DMS 273 (cell line): ENCODE measurements around the gene MAGI2.
"Not testable (repeated sequence)": the region's sequence is repeated elsewhere in the genome, so short reads cannot be mapped to it uniquely, and the experiment has no call there.

Experiments used
- DNase-seq: peaks from one replicate; lab custom pipeline; 2025; ENCODE audit not compliant: unreplicated experiment; lab: John Stamatoyannopoulos, UW

The MAGI2 gene

DNA sequence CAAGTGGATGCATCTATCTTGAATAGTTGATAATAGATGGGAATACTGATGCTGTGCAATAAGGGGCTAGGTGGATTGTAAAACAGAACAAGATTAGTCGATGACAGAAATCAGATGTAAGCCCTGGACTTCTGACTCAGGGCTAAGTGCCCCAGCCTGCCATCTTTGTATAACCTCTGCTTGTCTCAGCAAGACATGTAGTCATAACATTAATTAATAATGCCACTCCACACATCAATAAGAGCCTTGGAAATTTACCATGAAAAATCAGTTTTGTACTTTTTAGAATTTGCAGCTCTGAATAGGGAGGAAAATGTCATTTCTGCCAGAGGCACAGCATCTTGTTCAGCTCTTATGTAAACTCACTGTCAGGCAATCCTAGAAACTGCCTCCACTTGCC, 1125.7 kb downstream of the MAGI2 start:
- no peak for DNase-seq

DNA sequence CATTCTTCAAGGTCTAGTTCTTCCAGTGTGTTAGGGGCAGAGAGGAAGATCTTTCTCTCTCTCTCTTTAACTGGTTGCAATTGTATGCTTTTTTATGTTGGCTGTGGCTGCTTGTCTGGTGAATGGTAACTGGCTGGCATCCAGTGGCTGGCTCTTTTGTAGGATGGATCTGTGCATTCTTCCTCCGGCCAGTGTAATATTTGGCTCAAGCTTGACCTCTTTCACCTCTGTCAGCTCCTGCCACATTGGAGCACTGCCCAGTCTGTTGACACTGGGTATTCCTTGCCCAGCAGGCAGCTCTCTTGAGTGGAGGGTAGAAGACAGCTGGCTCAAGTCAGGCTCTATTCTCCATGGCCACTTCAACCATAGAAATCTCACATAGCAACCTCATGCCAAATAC, 1126.6 kb downstream of the MAGI2 start:
- DNase-seq = no peak

DNA sequence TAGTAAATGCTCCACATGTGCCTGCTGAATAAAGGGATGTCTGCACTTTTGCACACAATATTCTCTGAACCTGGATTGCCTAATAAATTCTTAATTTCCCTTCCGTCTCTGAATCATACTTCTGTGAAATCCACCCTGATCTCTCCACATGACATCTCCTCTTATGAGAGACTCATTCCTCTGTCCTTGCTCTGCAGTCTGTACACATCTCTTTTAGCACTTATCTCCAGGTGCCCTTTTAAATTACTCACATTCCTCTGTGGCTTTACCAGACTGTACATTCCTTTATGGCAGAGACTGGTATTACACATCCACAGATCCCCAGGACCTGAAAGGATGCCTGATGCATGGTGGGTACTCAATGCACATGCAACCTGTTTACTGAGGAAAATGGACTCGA, 1127.3 kb downstream of the MAGI2 start:
- peak; percentile 22 for DNase-seq

DNA sequence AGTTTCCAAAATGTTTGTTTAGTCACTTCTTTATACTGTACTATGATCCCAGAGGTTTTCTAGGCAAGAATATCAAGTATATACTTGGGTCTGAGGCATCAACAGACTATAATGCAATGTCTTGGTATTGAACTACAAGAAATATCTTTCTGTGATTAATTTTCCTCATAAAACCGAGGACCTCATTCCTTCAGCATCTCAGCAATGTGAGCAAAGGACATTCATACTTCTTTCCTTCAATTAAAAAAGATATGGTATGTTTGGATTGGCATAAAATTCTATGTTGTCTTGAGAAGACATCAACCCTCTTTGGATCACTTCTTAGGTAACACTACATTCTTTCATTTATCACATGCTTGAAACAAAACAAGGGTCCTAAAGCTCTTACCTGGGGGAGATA, 1130.3 kb downstream of the MAGI2 start:
- DNase-seq = no peak

DNA sequence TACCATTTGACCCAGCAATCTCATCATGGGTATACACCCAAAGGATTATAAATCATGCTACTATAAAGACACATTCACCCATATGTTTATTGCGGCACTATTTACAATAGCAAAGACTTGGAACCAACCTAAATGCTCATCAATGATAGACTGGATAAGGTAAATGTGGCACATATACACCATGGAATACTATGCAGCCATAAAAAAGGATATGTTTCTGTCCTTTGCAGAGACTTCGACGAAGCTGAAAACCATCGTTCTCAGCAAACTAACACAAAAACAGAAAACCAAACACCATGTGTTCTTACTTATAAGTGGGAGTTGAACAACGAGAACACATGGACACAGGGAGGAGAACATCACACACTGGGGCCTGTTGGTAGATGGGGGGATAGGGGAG, 1131.2 kb downstream of the MAGI2 start:
- DNase-seq = not testable (repeated sequence)

DNA sequence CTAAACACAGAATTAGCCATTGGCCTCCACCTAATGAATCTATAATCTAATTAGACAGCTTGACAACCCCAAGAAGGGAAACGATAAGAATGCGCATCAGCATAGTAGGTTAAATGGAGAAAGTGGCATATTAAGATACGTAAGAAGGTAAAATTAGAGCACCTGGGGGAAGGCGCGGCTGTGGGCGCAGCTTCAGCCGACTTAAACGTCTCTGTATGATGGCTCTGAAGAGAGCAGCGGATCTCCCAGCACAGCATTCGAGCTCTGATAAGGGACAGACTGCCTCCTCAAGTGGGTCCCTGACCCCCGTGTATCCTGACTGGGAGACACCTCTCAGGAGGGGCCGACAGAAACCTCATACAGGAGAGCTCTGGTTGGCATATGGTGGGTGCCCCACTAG, 1136.1 kb downstream of the MAGI2 start:
- no peak for DNase-seq

DNA sequence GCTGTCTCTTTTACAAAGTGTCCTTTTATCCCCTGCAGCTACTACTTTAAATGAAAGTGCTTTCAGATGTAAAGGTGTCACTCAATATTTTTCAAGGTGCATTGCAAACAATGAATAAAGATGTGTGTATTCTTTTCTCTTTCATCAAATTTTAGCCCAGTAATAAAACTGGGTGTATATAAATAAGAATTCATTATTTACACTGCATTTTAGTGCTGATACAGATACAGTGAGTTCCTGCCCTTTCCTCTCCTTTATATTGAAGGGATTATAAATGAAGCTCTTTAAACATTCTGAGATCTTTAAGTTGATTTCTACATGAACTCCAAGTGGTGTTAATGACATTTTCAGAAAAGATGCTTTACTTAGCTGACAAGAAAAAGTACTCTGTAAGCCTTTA, 1137.4 kb downstream of the MAGI2 start:
- no peak for DNase-seq

DNA sequence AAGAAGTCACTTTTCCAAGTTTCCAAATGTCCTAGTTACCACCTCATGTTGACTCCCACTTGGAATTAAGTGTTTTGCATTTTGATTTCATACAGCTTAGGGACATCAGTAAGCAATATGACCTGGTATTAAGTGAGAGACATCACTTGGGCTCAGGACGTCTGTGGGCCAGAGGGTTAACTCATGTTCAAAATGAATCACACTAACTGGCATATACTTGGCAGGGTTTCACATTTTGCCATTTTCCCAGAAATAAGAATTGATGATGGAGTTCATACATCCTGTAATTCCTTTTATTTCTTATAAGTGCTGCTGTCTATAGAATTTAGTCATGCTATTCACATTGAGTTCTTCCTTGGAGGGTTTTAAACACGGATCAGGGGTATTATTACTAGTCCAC, 1138.3 kb downstream of the MAGI2 start:
- no peak for DNase-seq

DNA sequence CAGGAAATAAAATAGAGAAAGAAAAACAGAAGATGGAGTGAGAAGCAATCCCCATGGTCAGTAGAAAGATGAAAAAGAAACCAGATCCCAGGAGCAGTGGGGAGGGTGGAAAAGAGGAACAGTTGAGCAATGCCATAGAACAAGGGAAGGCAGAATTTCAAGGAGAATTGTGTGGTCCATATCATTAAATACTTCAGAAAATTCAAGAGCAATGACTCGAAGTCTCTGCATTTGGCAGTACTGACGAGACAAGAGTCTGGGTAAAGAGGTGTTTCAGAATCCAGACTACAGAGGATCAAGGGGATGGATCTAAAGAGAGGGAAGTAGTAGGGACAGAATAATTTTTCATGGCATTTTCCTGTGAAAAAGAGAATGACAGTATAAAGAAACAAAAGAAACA, 1142.3 kb downstream of the MAGI2 start:
- no peak for DNase-seq

DNA sequence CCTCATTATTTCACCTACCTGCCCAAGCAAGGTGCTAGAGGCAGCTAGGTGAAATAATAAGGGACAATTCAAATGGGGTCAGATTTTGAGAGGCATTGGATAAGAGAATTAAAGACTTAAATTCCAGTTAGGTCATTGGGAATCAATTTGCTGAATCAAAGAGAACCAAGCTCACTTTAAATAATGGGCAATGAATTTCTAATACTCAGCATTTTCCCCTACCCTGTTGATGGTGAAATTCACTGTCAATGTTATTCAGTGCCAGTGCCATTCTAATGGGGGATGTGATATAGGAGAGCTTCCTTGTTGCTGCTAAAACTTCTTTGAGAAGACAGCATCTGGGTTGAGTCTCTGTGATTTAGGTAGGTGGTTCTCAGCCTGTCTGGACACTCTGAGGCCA, 1145.6 kb downstream of the MAGI2 start:
- no peak for DNase-seq

DNA sequence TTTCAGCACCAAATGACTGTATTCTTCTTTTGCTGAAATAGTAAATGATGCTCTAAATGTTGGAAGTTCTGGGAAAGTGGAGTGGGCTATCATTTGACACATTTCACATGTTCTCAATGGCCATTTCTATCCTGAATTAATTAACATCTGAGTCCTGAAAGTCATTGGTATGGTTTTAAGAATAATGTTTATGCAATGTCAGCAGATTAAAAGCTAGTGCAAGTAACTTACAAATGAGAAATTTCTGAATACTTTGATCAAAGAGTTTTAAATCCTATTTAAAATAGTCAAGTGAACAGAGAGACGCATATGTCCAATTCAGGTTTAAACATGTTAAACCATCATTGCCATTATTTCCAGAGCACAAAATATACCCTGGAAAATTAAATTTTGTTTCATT, 1146.8 kb downstream of the MAGI2 start:
- no peak for DNase-seq

DNA sequence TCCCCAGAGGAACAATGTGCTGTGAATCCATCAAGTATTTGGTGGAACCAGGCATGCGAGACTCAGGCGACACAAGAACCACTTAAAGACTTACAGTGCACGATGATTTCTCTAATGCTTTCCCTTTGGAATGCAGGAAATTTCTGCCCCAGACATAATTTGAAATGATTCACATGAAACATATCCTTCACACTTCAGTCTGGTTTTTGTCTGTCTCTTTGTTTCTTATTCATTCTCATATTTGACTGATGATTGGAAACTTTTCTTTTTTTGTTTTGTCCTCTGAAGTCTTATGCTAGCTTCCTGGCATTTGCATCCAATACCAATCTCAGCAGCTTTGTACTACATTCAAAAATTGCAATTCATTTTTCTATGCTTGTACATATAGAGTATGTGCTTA, 1152.1 kb downstream of the MAGI2 start:
- DNase-seq = no peak

DNA sequence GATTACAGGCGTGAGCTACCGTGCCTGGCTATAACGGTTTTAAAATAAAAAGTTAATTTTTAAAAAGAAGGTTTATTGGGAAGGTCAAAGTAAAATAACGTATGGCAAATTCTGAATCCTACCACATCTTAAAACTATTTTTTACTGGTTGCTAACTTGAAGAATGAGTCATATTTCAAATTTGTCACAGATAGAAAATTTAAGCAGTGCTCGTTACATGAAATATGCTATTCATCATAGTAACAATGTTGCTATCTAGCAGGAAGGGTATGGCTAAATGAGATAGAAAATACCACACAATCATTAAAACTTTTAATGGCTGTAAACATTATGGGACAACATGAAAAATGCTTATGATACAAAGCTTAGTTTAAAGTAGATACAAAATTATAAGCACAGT, 1154.4 kb downstream of the MAGI2 start:
- no peak for DNase-seq

DNA sequence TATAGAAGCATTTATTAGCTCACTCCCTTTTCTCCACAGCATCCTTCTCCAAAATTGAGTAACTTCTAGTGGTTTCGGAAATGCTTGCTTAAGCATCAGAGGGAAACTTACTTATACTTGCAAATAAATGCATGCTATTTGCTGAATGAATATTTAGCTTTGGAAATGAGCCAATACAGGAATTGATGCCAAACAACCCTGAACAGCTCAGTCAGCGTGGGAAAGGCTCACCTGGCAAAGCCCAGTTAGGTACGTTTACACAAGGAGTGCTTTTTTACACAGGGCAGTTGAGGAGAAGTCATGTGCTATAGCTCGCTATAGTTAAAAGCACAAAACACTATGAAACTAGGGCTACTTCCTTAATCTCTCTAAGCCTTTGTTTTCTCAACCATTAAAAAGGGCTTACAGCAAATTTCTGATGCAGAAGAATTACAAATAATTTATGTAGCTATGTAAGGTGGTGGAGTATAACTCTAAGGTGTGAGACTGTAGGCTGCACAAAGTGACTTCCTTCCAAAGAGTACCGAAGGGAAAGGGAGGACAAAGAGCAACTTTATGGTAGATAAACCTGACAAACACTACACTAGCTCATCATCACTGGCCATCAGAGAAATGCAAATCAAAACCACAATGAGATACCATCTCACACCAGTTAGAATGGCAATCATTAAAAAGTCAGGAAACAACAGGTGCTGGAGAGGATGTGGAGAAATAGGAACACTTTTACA, 1156.7 kb downstream of the MAGI2 start:
- DNase-seq = peak; percentile 15

DNA sequence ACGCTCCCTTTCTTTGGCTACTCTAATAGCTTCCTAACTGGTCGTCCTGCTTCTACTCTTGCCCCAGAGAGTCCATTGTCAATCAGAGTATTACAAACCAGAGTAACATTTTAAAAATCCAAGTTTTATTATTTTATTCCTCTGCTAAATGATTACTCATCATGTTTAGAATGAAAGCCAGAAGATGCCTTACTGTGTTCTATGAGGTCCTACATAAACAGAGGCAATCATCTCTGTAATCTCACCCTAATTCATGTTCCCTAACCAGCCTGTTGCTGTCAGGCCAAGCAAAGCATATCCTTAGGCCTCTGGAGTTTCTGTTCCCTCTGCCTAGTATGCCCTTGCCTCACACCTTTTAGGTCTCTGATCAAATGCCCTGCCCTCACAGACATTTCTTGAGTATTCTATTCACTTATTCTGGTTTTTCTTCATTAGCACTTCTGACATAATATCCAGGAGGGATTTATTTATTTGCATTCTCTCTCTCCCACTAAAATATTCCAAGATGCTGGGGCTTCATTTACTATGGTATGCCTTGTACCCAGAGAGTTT, 1157.3 kb downstream of the MAGI2 start:
- DNase-seq = no peak

DNA sequence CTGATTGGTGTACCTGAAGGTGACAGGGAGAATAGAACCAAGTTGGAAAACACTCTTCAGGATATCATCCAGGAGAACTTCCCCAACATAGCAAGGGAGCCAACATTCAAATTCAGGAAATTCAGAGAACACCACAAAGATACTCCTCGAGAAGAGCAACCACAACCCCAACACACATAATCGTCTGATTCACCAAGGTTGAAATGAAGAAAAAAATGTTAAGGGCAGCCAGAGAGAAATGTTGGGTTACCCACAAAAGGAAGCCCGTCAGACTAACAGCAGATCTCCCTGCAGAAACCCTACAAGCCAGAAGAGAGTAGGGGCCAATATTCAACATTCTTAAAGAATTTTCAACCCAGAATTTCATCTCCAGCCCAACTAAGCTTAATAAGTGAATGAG, 1164.0 kb downstream of the MAGI2 start:
- not testable (repeated sequence) for DNase-seq

DNA sequence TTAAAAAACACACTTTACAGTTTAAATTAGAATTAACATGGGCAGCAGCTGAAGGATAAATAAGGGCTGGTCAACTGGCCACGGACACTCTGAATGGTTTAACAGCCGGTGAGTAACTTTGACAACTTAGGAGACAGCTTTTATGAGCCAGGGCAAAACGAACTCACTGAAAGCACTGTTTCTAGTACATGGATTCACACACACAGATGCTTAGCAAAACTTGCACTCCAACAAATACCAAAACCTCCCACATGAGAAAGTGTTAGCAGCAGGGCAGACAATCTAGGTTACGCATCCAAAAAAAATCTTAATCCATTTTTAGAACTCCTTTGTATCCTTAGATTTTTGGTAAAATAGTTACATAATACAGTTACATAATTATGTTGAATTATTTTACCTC, 1168.5 kb downstream of the MAGI2 start:
- no peak for DNase-seq

DNA sequence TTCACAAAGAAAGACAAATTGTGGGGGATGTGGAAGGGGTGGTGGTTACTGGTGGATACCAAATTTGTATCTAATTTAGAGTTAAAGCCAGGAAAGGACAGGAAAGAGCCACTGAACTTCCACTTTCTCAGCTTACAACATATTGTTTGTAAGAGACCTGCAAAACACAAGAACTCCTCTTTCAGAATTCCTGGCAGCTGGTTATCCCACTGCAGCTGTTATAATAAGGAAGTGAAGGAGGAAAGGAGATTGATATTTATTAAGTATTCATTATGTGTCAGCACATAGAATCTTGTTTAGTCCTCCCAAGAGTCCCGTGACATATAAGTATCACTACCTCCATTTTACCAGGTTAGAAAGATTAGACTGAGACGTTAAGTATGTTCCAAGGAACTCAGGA, 1173.2 kb downstream of the MAGI2 start:
- DNase-seq = no peak

DNA sequence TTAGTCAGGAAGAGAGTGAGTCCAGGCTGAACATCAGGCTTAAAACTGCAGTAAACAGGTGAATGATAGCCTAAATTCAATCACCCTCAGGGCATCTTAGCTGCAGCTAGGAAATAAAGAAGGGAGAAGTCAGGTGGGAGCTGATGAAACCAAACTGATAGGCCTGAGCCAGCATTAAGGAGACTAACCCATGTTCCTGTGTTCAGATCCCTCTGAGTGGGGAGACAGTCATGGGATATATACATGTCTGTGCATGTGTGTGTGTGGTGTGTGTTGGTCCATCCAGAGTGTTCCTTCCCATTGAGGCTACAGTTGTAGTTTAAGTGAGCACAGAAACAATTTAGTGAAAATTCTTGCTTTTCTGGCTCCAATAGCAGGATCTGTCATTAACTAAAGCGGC, 1174.0 kb downstream of the MAGI2 start:
- no peak for DNase-seq

DNA sequence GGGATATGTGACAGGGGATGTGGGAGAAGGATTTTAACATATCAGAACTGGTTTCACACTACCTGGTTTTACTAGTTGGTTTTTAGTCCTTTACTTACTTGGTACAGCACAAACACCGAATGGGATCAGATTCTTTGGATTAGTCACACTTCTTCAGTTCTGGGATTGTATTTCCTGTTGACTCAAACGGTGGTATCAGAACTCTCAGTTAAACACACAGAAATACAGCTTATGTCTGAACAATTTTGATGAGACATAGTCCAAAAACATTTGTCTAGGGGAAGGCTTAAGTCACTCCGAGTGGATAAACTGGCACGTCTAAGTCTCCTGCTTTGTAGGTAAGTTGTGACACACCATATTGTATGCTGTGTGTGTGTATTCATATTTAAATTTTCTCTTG, 1174.4 kb downstream of the MAGI2 start:
- no peak for DNase-seq

DNA sequence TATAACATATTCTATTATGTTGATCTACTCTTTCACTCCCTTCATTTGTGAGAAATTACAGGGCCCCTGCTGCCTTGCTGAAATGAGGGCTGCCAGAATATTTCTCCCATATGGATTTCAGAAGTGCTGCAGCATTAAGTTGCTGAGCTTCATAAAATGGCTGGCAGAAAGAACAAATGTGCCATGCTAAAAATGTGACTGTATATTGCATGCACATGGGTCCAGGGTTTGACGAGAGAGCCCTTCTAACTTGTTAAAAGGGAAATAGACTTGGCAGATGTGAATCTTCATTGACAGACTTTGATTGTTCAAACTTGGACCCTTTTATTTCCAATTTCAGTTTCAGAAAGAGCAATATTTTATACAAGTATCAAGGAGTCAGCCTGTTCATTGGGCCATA, 1186.3 kb downstream of the MAGI2 start:
- DNase-seq = no peak

DNA sequence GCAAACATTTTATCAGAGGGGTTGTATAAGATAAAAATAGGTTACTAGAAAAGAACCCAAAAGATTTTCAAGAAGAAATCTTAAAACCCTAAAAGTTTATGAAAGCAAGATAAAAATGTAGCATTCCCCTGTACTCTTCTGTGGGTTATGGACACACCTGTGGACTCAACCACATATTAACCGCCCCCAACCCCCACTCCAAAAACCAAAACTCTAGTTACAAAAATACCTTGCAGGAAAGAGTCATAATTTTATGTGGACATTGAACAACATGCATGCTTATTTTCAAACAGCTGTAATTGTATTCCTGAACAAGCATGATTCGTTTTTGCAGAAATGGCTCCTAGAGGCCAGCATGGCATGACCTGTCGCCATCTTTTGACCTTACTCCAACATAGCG, 1188.0 kb downstream of the MAGI2 start:
- no peak for DNase-seq

DNA sequence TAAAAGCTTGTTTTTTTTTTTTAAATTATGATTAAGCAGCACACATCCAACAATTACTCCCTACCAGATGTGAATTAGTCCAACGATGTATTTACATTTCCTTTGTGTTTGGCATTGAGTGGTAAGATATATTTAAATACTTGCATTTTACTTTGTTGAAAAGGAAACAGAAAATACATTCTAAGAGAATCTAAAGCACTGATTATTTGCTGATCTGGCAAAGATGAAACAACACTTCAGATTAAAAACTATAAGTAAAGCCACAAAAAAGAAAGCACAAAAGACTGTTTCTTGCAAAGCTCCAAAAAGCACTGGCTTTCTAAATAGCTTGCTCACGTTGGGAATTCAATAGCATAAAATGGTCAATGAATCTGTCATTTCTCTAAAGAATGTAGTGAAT, 1188.4 kb downstream of the MAGI2 start:
- no peak for DNase-seq
